Cardiac muscle cell (in vitro differentiated cells and primary cell): Measurements from ENCODE around the gene GNL3L. TPM values are rescaled to one million over a fixed set of nuclear protein-coding genes. Genes with fewer than 3 reads are reported as not detected.
A peak's percentile ranks its signal among the peaks of the same experiment; 100 is the strongest.

ENCODE experiments used
- DNase-seq, 2 donors: peaks; one replicate each; pipeline versions ENCODE4 v3.0.0 to v3.0.0-alpha.2; 2010 to 2017; ENCODE audit warnings: low read depth in 1 of 2, low spot score in 1 of 2
- H3K27ac ChIP-seq: fragments of 200-600 bp; sonication (generic); 2 replicates; pipeline ENCODE4 v1.5.1; 2016
- H3K27me3 ChIP-seq: fragments of 200-600 bp; sonication (generic); 2 replicates; pipeline ENCODE4 v1.6.0; 2016; ENCODE audit warnings: control low read depth
- H3K36me3 ChIP-seq: fragments of 200-600 bp; sonication (generic); 2 replicates; pipeline ENCODE4 v1.5.1; 2016; ENCODE audit warnings: control low read depth
- H3K4me1 ChIP-seq: fragments of 200-600 bp; sonication (generic); 2 replicates; pipeline ENCODE4 v1.8.1; 2017; ENCODE audit warnings: low read depth, mild to moderate bottlenecking, mixed run types
- H3K4me3 ChIP-seq: fragments of 200-600 bp; sonication (generic); 2 replicates; pipeline ENCODE4 v1.5.1; 2016; ENCODE audit warnings: mild to moderate bottlenecking
- H3K9me3 ChIP-seq: fragments of 200-600 bp; sonication (generic); 2 replicates; pipeline ENCODE4 v1.5.1; 2017; ENCODE audit warnings: low read depth, mild to moderate bottlenecking, control low read depth
- polyA plus RNA-seq: library from polyadenylated mRNA; unstranded; fragments of >200 nt; fragmentation: Nextera tagmentation; extraction: Ambion mirVana; gene quantifications from 2 replicates; pipeline ENCODE4 v1.2.1, GENCODE V29; 2016
- total RNA-seq: library from RNA; depleted of rRNA; stranded (reverse); fragments of >200 nt; gene quantifications from 2 replicates; pipeline ENCODE4 v1.2.3, GENCODE V29; 2016
- TF ChIP-seq, protein P1 (sequence below): IDR thresholded peaks from 2 replicates; pipeline ENCODE4 v1.5.1; 2012; ENCODE audit warnings: low read depth, mild to moderate bottlenecking, low read length

The GNL3L gene
- total and polyA plus RNA-seq, 2 experiments from 2014 or later = 7.9 to 27.8 TPM

DNA sequence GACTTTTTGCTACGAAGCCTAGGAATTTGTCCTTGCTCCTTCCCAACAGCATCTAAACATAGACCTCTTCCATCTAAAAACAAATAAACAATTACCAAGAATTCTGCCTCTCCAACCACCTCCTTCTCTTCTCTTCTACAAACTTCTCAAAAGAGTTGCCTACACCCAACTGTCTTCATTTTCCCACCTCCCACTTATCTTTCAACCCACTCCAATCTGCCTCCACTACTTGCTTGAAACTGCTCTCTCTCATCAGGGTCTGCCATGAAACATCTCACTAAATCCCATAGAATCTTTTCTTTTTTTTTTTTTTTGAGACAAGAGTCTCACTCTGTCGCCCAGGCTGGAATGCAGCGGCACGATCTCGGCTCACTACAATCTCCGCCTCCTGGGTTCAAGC, 33.1 kb upstream of the GNL3L start:
- Histone ChIP-seq H3K9me3 (no peaks in the 10 kb centered on the region), H3K27ac (no peak overlapping the region), H3K4me1 (peaks cover 6% of the 10 kb centered on the region), H3K27me3 (no peaks in the 10 kb centered on the region), H3K36me3 (no peaks in the 10 kb centered on the region), H3K4me3 (no peak overlapping the region)
- DNase-seq = no peak
- TF ChIP-seq, protein P1, sequence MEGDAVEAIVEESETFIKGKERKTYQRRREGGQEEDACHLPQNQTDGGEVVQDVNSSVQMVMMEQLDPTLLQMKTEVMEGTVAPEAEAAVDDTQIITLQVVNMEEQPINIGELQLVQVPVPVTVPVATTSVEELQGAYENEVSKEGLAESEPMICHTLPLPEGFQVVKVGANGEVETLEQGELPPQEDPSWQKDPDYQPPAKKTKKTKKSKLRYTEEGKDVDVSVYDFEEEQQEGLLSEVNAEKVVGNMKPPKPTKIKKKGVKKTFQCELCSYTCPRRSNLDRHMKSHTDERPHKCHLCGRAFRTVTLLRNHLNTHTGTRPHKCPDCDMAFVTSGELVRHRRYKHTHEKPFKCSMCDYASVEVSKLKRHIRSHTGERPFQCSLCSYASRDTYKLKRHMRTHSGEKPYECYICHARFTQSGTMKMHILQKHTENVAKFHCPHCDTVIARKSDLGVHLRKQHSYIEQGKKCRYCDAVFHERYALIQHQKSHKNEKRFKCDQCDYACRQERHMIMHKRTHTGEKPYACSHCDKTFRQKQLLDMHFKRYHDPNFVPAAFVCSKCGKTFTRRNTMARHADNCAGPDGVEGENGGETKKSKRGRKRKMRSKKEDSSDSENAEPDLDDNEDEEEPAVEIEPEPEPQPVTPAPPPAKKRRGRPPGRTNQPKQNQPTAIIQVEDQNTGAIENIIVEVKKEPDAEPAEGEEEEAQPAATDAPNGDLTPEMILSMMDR = no peak

DNA sequence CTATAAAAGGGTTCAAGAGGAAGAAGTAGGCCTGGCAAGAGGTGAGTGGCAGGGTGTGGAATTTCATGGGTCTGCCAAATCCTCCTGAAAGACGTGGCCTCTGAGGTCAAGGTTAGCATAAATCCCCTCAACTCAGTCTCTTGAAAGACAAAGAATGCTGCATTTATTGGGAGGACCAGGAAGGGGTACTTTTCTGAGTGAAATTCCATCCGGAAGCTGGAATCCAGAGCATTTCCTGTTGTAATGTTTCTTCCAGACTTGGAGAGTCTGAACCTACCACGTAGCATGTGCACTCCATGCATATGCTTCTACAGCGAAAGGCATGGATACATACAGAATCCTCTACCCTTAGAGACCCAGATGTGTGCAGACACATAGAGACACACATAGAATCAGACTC, 20.6 kb upstream of the GNL3L start:
- no peak overlapping the region for H3K4me3 ChIP-seq
- DNase-seq = peak in 1 of 2 donors; percentile 65
- H3K36me3 ChIP-seq = no peaks in the 10 kb centered on the region
- no peaks in the 10 kb centered on the region for H3K27me3 ChIP-seq
- H3K9me3 ChIP-seq = no peaks in the 10 kb centered on the region
- TF ChIP-seq, protein P1 = no peak
- H3K27ac ChIP-seq = no peak overlapping the region
- H3K4me1 ChIP-seq = no peaks in the 10 kb centered on the region

DNA sequence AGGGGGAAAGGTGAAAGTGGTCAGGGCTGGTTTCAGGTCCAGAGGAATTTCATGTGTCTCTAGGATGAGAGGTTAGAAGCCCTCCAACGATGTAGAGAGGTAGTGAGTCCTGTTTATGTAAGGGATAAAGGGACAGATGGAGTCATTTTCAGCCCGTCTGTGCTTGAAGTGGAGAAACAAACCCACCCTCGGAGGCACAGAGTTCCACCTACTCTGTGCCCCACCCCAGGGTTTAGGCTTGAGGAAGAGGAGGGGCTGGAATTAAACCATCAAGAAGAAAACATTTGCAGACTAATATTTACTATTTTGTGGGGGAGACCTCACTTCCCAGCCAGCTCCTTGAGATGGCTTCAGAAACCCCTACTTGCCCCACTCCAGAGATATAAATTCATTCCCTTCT, 868 bp upstream of the GNL3L start:
- TF ChIP-seq, protein P1 = no peak
- no peak for DNase-seq
- H3K4me3 ChIP-seq = peak overlapping the region; percentile 76
- H3K27ac ChIP-seq = peak overlapping the region; percentile 89
- no peaks in the 10 kb centered on the region for H3K27me3 ChIP-seq
- H3K4me1 ChIP-seq = no peaks in the 10 kb centered on the region
- H3K9me3 ChIP-seq = no peaks in the 10 kb centered on the region
- H3K36me3 ChIP-seq = no peaks in the 10 kb centered on the region

DNA sequence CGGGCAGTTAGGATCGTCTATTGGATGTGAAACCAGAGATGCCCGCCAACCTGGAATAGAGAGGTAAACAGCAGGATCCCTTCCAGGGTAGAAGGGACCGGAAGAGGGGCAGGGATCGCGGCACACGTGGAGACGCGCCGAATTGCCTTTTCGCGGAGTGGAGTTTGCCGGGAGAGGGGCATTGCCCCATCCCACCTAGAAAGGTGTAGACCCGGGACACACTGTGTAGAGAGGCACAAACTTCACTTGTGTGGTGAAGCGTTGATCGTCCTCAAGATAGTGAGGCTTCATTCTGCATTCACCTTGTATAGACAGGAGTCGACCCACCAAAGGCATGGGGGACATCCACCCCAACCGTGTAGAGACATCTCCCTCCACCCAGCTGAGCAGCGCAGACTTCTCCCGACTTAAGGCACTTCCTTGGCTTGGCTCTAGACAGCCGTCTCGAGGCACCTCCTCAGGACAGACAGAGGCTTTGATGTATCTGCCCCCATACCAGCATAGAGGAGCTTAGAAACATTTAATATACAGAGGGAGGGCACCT, 410 bp downstream of the GNL3L start:
- no peak for DNase-seq
- TF ChIP-seq, protein P1 = no peak
- no peaks in the 10 kb centered on the region for H3K4me1 ChIP-seq
- no peaks in the 10 kb centered on the region for H3K9me3 ChIP-seq
- no peaks in the 10 kb centered on the region for H3K27me3 ChIP-seq
- H3K36me3 ChIP-seq = no peaks in the 10 kb centered on the region
- peak overlapping the region; percentile 76 for H3K4me3 ChIP-seq
- peak overlapping the region; percentile 81 for H3K27ac ChIP-seq

DNA sequence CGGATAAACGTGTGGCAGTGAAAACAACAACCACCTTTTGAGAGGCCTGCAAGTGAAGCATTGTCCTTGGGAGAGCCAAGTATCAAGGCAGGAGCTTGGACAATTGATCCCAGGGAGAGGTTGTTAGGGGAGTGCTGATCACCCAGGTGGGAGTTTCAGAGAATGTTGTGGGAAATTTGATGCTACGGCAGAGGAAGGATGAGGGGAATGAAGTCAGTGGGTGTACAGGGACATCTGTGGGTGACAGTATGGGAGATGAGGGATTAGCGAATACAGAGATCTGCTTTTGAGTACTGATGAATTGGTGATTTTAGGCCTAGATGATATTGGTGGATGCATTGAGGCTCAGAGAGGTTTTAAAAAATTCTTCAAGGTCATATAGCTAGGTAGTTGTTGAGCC, 4.3 kb downstream of the GNL3L start:
- Histone ChIP-seq H3K27ac (no peak overlapping the region), H3K27me3 (no peaks in the 10 kb centered on the region)
- TF ChIP-seq, protein P1 = no peak

More for the DNA sequence above, 4.3 kb downstream of the GNL3L start:
- no peaks in the 10 kb centered on the region for H3K36me3 ChIP-seq
- no peak overlapping the region for H3K4me3 ChIP-seq
- DNase-seq = no peak
- no peaks in the 10 kb centered on the region for H3K9me3 ChIP-seq
- no peaks in the 10 kb centered on the region for H3K4me1 ChIP-seq
